Nephron progenitor cell (in vitro differentiated cells): ENCODE data around the gene MAN1C1.

Experiments used
- DNase-seq: peaks from one replicate; pipeline ENCODE4 v3.0.0; 2021
- H3K27ac Mint-ChIP-seq: 2 replicates; pipeline ENCODE4 v1.8.0; 2021; ENCODE audit warnings: mild to moderate bottlenecking, moderate library complexity, mixed read lengths
- H3K27me3 Mint-ChIP-seq: 2 replicates; pipeline ENCODE4 v1.8.0; 2021; ENCODE audit warnings: mild to moderate bottlenecking, low read depth, mixed read lengths; ENCODE audit not compliant: poor library complexity
- H3K36me3 Mint-ChIP-seq: 2 replicates; pipeline ENCODE4 v1.8.0; 2021; ENCODE audit warnings: low read depth, mixed read lengths
- H3K4me1 Mint-ChIP-seq: 2 replicates; pipeline ENCODE4 v1.8.0; 2021; ENCODE audit warnings: mixed read lengths
- H3K4me3 Mint-ChIP-seq: 2 replicates; pipeline ENCODE4 v1.8.0; 2021; ENCODE audit warnings: mild to moderate bottlenecking, moderate library complexity, mixed read lengths
- H3K9me3 Mint-ChIP-seq: 2 replicates; pipeline ENCODE4 v1.8.0; 2021; ENCODE audit warnings: mild to moderate bottlenecking, moderate library complexity, mixed read lengths
- CTCF ChIP-seq: fragments of 200-600 bp; sonication (generic); IDR thresholded peaks from 2 replicates; pipeline ENCODE4 v1.5.0; 2021; ENCODE audit warnings: antibody characterized with exemption

MAN1C1 gene

GRCh38 chr1:25750923-25751605 lies 134.5 kb downstream of the MAN1C1 start:
- H3K4me1 Mint-ChIP-seq, result peaks cover 24% of the 10 kb centered on the region
- H3K27me3 Mint-ChIP-seq, result peaks cover 29% of the 10 kb centered on the region
- H3K9me3 Mint-ChIP-seq, result no peaks in the 10 kb centered on the region
- H3K27ac Mint-ChIP-seq, result peak overlapping the region; percentile 14
- H3K36me3 Mint-ChIP-seq, result no peaks in the 10 kb centered on the region
- H3K4me3 Mint-ChIP-seq, result no peak overlapping the region
- no peak for TF ChIP-seq CTCF
- DNase-seq, result no peak

- Mint-ChIP-seq H3K27me3 (peaks cover 49% of the 10 kb centered on the region), H3K4me1 (peaks cover 31% of the 10 kb centered on the region), H3K36me3 (no peaks in the 10 kb centered on the region), H3K4me3 (no peak overlapping the region), H3K27ac (peak overlapping the region; percentile 32), H3K9me3 (no peaks in the 10 kb centered on the region)
- DNase-seq, result no peak
- TF ChIP-seq CTCF, result no peak
Observed at GRCh38 chr1:25754470-25755181, 138.0 kb downstream of the MAN1C1 start.

GRCh38 chr1:25755475-25756125 lies 139.0 kb downstream of the MAN1C1 start:
- H3K27me3 Mint-ChIP-seq, result peaks cover 41% of the 10 kb centered on the region
- peaks cover 41% of the 10 kb centered on the region for H3K4me1 Mint-ChIP-seq
- no peak overlapping the region for H3K4me3 Mint-ChIP-seq
- no peaks in the 10 kb centered on the region for H3K36me3 Mint-ChIP-seq
- H3K9me3 Mint-ChIP-seq, result no peaks in the 10 kb centered on the region
- H3K27ac Mint-ChIP-seq, result no peak overlapping the region
- no peak for TF ChIP-seq CTCF
- DNase-seq, result no peak

- Mint-ChIP-seq H3K27me3 (peaks cover 38% of the 10 kb centered on the region), H3K4me1 (peaks cover 44% of the 10 kb centered on the region), H3K36me3 (no peaks in the 10 kb centered on the region), H3K9me3 (no peaks in the 10 kb centered on the region), H3K27ac (no peak overlapping the region), H3K4me3 (no peak overlapping the region)
- DNase-seq, result no peak
- TF ChIP-seq CTCF, result no peak
Observed at GRCh38 chr1:25756215-25756614, 139.6 kb downstream of the MAN1C1 start.

GRCh38 chr1:25757151-25757845 lies 140.7 kb downstream of the MAN1C1 start:
- no peak for TF ChIP-seq CTCF
- peaks cover 44% of the 10 kb centered on the region for H3K4me1 Mint-ChIP-seq
- no peaks in the 10 kb centered on the region for H3K36me3 Mint-ChIP-seq
- H3K27me3 Mint-ChIP-seq, result peaks cover 44% of the 10 kb centered on the region
- no peaks in the 10 kb centered on the region for H3K9me3 Mint-ChIP-seq
- H3K4me3 Mint-ChIP-seq, result no peak overlapping the region
- H3K27ac Mint-ChIP-seq, result no peak overlapping the region
- no peak for DNase-seq
